Mammary epithelial cell (primary cell): Measurements from ENCODE around the gene METRN.

Source experiments
- EZH2 ChIP-seq: IDR thresholded peaks from 2 replicates; pipeline ENCODE4 v1.6.1; 2012; ENCODE audit warnings: low read length, inconsistent platforms, borderline replicate concordance
- TF ChIP-seq, protein P1 (sequence below), 2 donors: IDR thresholded peaks in 1 of 2; conservative IDR thresholded peaks in 1 of 2; 2 replicates each; pipeline ENCODE4 v1.5.1; 2011 to 2012; ENCODE audit warnings: inconsistent platforms in 2 of 2, low read length in 2 of 2, mild to moderate bottlenecking in 2 of 2, control low read depth in 1 of 2, low read depth in 1 of 2; ENCODE audit not compliant: insufficient read depth in 1 of 2; ENCODE audit errors: extremely low read depth in 1 of 2

DNA sequence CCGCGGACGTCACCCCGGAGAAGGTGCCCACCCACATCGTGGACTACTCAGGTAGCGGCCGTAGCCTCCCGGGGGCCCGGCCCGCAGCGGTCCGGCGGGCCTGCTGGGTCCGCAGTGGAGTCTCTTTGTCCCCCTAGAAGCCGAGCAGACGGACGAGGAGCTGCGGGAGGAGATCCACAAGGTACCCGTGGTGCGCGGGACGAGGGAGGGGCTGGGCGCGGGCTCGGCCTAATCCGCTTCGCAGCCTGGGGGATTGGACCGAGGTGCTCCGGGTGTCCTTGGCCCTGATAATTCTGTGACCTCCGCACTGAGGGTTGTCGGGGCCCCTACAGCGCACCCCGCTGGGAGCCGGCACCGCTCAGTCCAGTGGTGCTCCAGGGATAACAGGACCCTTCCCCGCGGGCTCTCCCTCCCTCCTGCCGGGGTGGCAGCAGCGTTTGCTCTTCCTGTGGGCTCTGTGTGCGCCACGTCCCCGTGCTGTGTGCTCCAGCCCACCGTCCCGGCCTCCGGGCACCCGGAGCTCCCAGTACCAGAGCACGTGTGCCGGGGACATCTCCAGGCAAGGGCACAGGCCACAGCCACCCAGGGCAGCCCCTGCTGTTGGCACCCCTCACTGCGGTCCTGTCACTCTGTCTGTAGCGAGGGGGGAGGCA is 46.3 kb upstream of the METRN start:
- TF ChIP-seq, protein P1, sequence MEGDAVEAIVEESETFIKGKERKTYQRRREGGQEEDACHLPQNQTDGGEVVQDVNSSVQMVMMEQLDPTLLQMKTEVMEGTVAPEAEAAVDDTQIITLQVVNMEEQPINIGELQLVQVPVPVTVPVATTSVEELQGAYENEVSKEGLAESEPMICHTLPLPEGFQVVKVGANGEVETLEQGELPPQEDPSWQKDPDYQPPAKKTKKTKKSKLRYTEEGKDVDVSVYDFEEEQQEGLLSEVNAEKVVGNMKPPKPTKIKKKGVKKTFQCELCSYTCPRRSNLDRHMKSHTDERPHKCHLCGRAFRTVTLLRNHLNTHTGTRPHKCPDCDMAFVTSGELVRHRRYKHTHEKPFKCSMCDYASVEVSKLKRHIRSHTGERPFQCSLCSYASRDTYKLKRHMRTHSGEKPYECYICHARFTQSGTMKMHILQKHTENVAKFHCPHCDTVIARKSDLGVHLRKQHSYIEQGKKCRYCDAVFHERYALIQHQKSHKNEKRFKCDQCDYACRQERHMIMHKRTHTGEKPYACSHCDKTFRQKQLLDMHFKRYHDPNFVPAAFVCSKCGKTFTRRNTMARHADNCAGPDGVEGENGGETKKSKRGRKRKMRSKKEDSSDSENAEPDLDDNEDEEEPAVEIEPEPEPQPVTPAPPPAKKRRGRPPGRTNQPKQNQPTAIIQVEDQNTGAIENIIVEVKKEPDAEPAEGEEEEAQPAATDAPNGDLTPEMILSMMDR (conservative IDR thresholded peaks at IDR 0.05 in 1 of 2, IDR thresholded peaks at IDR 0.05 in 1 of 2; ENCODE audit: extremely low read depth in 1 of 2, insufficient read depth in 1 of 2, low read depth in 1 of 2, low read length in 2 of 2): no peak
- no peak for TF ChIP-seq EZH2
